Activated CD4-positive, alpha-beta T cell treated with anti-CD3 and anti-CD28 coated beads, Interleukin-2, amount 50 U/mL, for 48 hours (primary cell): ENCODE results near the gene ARHGEF16.
A peak's percentile ranks its signal among the peaks of the same experiment; 100 is the strongest.

Experiments
- DNase-seq, 2 experiments: peaks; one replicate each; pipeline ENCODE4 v3.0.0-alpha.2; 2020

The ARHGEF16 gene

DNA sequence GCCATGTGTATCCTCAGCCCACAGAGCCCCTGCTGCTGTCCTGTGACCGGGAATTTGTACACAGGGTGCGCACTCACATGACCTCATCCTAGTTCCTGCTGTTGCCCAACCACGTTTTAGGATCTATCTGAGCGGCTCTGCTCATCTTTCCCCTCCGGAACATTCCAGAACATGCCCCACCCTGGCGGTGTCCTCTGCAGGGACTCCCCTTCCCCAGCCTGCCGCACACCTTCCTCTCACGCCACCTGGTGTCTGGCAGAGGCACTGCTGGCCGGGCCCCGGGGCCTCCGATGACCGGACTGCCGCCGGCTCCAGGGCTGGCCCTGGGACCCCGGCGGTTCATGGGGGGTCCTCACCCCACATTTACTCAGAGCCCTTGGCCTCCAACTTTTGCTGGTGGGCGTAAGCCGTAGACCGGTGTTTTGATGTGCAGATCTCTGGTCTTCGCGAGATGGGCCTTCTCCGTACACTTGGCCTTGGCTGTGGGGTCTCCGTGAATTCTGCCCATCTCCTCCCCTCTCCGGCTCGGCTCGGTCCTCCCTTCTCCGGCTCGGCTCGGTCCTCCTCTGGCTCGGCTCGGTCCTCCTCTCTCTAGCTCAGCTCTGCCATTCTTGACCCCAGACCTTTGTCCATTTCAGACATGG lies 29.5 kb downstream of the ARHGEF16 start:
- peak; percentile 50 to 56 for DNase-seq

DNA sequence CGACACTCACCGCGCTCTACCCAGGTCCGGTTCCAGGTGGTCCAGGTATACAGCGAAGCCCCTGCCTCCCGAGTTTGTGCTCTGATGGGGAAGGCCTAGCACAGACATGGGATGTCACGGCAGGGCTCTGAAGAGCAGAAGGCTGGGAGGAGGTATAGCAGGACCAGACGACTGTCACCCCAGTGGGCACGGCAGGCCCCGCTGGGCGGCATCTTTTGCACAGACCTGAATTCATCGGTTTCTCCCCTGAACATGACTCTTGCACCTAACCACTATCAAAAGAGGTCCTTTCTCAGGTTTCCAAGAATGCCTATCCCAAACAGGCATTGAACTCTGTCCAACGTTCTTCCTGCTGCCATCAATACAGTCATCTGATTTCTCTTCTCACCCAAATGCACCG lies 30.6 kb downstream of the ARHGEF16 start:
- no peak for DNase-seq

GRCh38 chr1:3488432-3488831 lies 34.0 kb downstream of the ARHGEF16 start:
- DNase-seq = no peak

GRCh38 chr1:3490046-3490745 lies 35.7 kb downstream of the ARHGEF16 start:
- no peak for DNase-seq

- peak; percentile 88 to 90 for DNase-seq
Observed at GRCh38 chr1:3491291-3492246, 37.1 kb downstream of the ARHGEF16 start.

DNA sequence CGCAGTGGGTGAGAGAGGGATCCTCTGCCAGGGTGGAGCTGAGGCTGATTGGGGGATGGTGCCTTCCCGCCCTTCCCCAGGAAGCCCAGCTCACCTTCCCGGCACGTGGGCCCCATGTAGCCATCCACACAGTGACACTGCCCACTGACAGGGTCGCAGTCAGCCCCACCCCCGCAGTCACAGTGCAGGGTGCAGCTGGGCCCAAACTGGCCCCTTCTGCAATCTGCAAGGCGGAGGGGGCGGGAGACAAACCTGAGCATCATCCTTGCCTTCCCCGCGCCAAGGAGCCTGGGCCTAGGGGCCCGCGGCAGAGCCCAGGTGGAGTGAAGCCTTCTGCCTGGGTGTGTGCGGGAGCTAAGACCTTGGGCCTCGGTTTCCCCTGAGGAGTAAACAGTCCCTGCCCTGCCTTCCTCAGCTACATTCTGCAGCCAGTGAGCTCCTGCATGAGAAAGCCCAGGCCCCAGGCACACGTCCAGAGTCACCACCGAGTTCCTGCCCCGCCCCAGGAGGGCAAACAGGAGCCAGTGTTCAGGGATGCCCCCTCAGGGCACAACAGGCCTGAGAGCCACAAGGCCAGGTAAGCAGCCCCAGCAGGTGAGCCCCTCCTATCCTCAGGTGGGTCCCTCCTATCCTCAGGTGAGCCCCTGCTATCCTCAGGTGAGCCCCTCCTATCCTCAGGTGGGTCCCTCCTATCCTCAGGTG lies 38.2 kb downstream of the ARHGEF16 start:
- DNase-seq = no peak

GRCh38 chr1:3494321-3495308 lies 40.1 kb downstream of the ARHGEF16 start:
- DNase-seq = no peak

DNA sequence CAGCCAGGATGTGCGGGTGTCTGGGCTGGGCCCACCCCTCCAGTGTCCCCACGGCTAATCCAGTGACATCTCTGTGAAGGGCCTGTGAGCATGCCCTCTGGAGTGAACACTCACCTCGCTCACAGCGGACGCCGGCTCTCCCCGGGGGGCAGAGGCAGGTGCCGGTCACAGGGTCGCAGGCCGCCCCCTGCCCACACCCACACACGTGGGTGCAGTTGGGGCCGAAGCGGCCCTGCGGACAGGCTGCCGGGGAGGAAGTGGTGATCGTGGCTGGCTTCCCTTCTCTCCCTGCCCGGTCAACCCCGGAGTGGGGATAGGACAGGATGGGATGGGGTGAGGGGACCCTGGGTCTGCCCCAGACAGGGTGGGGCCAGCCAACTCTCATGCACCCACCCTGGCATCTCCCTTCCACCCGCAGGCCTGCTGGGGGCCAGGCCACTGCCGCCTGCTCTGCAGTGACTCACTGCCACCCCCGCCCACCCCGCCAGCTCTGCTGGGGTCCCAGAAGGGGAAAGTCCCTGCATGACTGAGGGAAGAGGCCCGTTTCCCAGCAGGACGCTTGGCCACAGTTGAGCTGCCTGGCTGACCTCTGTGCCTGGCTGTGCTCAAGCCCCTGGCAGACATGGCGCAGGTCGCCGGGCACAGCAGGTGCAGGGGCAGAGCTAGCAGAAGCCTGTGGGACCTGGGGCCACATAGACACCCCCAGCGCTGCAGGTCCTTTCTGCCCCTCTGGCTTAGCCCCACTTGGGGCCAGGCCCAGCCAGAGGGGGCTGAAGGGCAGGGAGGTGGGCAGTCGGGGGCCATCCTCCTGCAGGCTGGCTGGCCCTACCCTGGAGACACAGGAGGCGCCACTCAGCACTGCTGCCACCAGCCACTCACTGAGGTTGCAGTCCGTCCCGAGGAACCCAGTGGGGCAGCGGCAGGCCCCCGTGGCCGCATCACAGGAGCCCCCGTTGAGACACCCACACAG lies 41.6 kb downstream of the ARHGEF16 start:
- DNase-seq = no peak

DNA sequence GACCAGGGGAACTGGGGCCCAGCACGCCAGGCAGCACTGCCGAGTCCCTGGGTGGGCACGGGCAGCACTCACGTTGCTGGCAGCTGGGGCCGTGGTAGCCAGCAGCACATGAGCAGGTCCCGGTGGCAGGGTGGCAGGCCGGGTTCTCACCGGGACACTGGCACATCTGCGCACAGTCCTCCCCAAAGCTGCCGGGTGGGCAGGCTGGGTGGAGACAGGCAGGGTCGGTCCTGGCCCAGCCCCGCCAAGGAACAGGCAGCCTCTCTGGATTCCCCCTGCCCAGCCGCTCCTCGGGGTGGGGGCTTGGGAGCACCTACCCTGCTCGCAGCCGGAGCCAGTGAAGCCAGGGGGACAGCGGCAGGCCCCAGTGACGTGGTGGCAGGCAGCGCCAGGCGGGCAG lies 42.5 kb downstream of the ARHGEF16 start:
- no peak for DNase-seq

GRCh38 chr1:3497521-3497920 lies 43.1 kb downstream of the ARHGEF16 start:
- no peak for DNase-seq

DNA sequence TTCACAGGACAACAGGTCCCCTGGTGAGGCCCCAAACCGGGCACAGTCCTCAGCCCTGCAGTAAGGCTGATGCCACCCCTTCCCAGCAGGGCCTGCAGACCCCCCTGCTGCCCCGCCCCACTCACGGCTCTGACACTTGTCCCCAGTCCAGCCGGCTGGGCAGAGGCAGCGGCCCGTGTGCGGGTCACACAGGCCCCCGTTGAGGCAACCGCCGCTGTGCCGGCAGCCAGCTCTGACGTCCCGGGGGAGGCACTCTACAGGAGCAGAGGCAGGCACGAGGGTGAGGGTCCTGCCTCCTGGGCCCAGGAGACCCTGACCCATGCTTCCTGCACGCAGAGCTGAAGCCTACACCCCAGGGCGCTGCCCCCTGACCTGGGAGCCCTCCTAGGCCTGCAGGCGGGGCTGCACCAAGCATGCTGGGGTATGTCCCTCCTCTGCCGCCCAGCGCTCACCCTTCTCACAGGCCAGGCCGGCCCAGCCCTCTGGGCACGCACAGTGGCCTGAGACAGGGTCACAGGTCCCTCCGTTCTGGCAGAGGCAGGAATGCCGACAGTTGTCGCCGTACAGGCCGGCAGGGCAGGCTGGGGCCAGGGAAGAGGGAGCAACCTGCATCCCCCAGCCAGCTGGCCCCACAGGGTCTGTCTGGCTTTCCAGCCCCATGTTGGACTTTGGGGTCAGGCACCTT lies 43.9 kb downstream of the ARHGEF16 start:
- DNase-seq = no peak

- no peak for DNase-seq
Observed at GRCh38 chr1:3498986-3499385, 44.5 kb downstream of the ARHGEF16 start.

DNA sequence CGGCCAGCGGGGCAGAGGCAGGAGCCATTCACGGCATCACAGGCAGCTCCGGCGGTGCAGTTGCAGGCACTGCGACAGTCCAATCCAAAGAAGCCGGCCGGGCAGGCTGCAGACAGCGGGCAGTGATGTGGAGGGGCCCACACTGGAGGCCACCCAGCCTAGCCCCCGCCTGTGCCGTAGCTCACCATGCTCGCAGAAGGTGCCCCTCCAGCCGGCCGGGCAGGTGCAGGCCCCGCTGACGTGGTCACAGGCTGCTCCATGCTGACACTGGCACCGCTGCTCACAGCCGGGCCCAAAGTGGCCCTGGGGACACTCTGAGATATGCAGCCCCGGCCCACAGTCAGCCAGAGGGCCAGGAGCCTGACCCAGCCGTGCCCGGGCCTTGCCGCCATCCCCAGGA lies 45.1 kb downstream of the ARHGEF16 start:
- DNase-seq = no peak

DNA sequence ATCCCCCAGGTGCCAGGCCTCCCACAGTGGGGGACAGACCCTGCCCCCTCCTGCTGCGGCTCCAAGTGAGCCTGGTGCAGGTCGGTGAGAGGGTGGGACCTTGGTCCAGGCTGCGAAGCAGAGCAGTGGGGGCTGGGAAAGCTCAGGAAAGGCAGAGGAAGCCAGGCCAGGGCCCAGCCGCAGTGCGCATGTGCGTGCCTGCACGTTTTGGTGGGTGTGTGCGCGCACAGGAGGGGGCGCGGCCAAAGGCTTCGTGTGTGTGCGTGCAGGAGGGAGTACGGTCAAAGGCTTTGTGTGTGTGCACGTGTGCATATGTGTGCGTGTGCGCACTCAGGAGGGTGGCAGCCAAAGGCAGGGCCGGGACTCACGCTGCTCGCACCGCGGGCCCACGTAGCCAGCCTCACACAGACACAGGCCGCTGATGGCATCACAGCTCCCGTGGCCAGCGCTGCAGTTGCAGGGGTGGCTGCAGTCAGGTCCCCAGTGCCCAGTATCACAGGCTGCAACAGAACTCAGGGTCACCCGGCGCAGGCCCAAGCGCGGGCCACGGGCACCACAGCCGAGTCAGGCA lies 45.9 kb downstream of the ARHGEF16 start:
- no peak for DNase-seq

GRCh38 chr1:3501437-3501836 lies 47.0 kb downstream of the ARHGEF16 start:
- DNase-seq = no peak

- DNase-seq = peak in 1 of 2 experiments; percentile 9
Observed at GRCh38 chr1:3501856-3502640, 47.6 kb downstream of the ARHGEF16 start.

DNA sequence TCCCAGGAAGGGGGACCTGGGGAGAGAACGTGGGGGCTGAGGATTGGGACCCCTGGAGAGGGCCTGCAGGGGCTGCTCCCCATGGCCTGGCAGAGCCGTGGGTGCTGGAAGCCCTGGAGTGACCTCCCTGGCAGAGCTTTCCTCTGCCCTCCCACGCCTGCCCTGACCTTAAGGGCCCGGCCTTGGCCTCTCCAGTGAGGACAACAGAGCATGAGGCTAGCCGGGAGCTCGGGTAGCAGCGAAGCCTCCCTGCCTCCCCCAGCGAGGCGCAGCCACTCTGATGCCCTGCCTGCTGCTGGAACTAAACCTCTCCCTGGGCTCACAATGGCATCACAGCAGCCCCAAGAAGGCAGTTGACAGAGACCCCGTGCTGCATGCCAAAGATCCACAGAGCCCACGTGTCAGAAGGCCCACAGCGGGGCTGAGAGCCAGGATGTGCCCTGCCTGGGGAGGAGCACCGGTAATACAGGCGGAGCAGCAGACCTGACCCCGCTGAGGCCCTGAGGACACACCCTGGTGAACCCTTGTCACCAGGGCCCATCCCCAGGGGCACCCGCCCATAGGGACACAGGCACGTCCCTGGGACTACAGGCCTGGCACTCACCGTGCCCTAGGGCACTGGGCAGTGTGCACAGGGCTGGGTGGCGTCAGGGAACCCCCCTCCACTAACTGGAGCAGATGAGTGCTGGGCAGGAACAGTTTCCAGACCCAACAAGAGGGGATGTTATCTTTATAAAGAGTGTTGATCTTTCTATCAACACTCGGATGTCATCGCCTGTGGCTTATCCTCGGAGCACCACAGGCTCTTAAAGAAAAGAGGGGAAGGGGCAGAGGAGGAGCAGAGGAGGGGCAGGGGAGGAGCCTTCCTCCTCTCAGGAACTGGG lies 48.4 kb downstream of the ARHGEF16 start:
- no peak for DNase-seq

DNA sequence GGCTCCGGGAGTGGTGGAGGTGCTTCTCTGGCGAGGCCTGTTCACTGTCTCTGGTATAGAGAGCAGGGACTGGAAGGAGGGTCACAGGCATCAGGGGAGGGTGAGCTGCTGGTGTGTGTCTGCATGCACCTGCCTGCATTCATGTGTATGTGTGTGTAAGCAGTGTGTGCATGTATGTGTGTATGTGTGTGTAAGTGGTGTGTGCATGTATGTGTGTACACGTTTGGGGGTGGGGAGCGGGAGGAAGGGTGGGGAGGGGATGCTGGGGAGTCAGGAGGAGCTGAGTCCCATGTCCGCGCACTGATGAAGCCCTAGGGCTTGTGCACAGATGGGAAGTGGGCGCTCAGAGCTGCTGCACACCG lies 49.0 kb downstream of the ARHGEF16 start:
- no peak for DNase-seq
